Neural crest cell (in vitro differentiated cells): ENCODE data around the gene TNP1. TPM values are rescaled to one million over a fixed set of nuclear protein-coding genes. Genes with fewer than 3 reads are reported as not detected.

Experiments
- DNase-seq: peaks from one replicate; pipeline ENCODE4 v3.0.0; 2021; ENCODE audit warnings: low read depth, mixed read lengths, low spot score
- H3K27ac Mint-ChIP-seq: one replicate; pipeline ENCODE4 v1.8.0; 2021; ENCODE audit warnings: mild to moderate bottlenecking, mixed read lengths; ENCODE audit not compliant: unreplicated experiment
- H3K27me3 Mint-ChIP-seq: 2 replicates; pipeline ENCODE4 v1.8.0; 2021; ENCODE audit warnings: low read depth, mild to moderate bottlenecking, mixed read lengths
- H3K36me3 Mint-ChIP-seq: 2 replicates; pipeline ENCODE4 v1.8.0; 2021; ENCODE audit warnings: low read depth, mild to moderate bottlenecking, mixed read lengths
- H3K4me1 Mint-ChIP-seq: 2 replicates; pipeline ENCODE4 v1.8.0; 2021; ENCODE audit warnings: mixed read lengths
- H3K4me3 Mint-ChIP-seq: one replicate; pipeline ENCODE4 v1.8.0; 2021; ENCODE audit warnings: mild to moderate bottlenecking, mixed read lengths
- H3K9me3 Mint-ChIP-seq: 2 replicates; pipeline ENCODE4 v1.8.0; 2021; ENCODE audit warnings: mixed read lengths
- CTCF ChIP-seq: fragments of 200-600 bp; sonication (generic); conservative IDR thresholded peaks from 2 replicates; pipeline ENCODE4 v1.5.0; 2021; ENCODE audit warnings: antibody characterized with exemption, mild to moderate bottlenecking
- total RNA-seq: library from RNA; stranded (reverse); gene quantifications from 2 replicates; pipeline ENCODE4 v1.2.1, GENCODE V29; 2021

TNP1 gene
- total RNA-seq, 1 donor from 2014 or later, result not detected

GRCh38 chr2:216855079-216855478 lies 4.8 kb downstream of the TNP1 start:
- no peak for DNase-seq
- no peaks in the 10 kb centered on the region for H3K27me3 Mint-ChIP-seq
- H3K4me3 Mint-ChIP-seq, result no peak overlapping the region
- no peaks in the 10 kb centered on the region for H3K36me3 Mint-ChIP-seq
- no peak overlapping the region for H3K27ac Mint-ChIP-seq
- peaks cover 62% of the 10 kb centered on the region for H3K4me1 Mint-ChIP-seq
- H3K9me3 Mint-ChIP-seq, result no peaks in the 10 kb centered on the region
- no peak for TF ChIP-seq CTCF

GRCh38 chr2:216851486-216852090 lies 8.3 kb downstream of the TNP1 start:
- Mint-ChIP-seq H3K4me3 (no peak overlapping the region), H3K9me3 (peaks cover 3% of the 10 kb centered on the region), H3K27me3 (no peaks in the 10 kb centered on the region), H3K27ac (no peak overlapping the region), H3K4me1 (peaks cover 60% of the 10 kb centered on the region), H3K36me3 (no peaks in the 10 kb centered on the region)
- TF ChIP-seq CTCF, result no peak
- DNase-seq, result no peak

- no peak overlapping the region for H3K4me3 Mint-ChIP-seq
- H3K4me1 Mint-ChIP-seq, result peaks cover 58% of the 10 kb centered on the region
- DNase-seq, result no peak
- TF ChIP-seq CTCF, result no peak
- H3K27me3 Mint-ChIP-seq, result no peaks in the 10 kb centered on the region
- H3K9me3 Mint-ChIP-seq, result peaks cover 3% of the 10 kb centered on the region
- no peaks in the 10 kb centered on the region for H3K36me3 Mint-ChIP-seq
- peak overlapping the region; percentile 91 for H3K27ac Mint-ChIP-seq
Measured at GRCh38 chr2:216850665-216851322, 9.1 kb downstream of the TNP1 start.

GRCh38 chr2:216849987-216850386 lies 9.9 kb downstream of the TNP1 start:
- peaks cover 3% of the 10 kb centered on the region for H3K9me3 Mint-ChIP-seq
- DNase-seq, result peak; percentile 37
- peak overlapping the region; percentile 91 for H3K27ac Mint-ChIP-seq
- H3K36me3 Mint-ChIP-seq, result no peaks in the 10 kb centered on the region
- H3K4me1 Mint-ChIP-seq, result peaks cover 62% of the 10 kb centered on the region
- no peak for TF ChIP-seq CTCF
- H3K4me3 Mint-ChIP-seq, result peak overlapping the region; percentile 73
- no peaks in the 10 kb centered on the region for H3K27me3 Mint-ChIP-seq

- Mint-ChIP-seq H3K4me1 (peaks cover 41% of the 10 kb centered on the region), H3K9me3 (peaks cover 3% of the 10 kb centered on the region), H3K27me3 (no peaks in the 10 kb centered on the region), H3K4me3 (no peak overlapping the region), H3K36me3 (no peaks in the 10 kb centered on the region), H3K27ac (no peak overlapping the region)
- TF ChIP-seq CTCF, result no peak
- DNase-seq, result no peak
Measured at GRCh38 chr2:216845426-216845825, 14.4 kb downstream of the TNP1 start.
